IMR-90 (cell line): ENCODE results near the gene LAMA4. TPM values are rescaled to one million over a fixed set of nuclear protein-coding genes. Genes with fewer than 3 reads are reported as not detected.
A peak's percentile ranks its signal among the peaks of the same experiment; 100 is the strongest.

Experiments used
- ATAC-seq: fragments of 200-7000 bp; cut with Tn5 transposase; 2 replicates; pipeline ENCODE4 v1.9.1; 2020; ENCODE audit warnings: low read depth, mild to moderate bottlenecking, moderate library complexity
- BruUV-seq: library from RNA; stranded (reverse); fragments of 400-500 nt; replicated peaks from 2 replicates; lab custom pipeline; 2021; lab: Mats Ljungman, UMichigan
- CTCF ChIA-PET: fragments of 300-600 bp; formaldehyde crosslinking; extraction: SDS; loops from one replicate; lab custom pipeline; 2021; ENCODE audit warnings: antibody characterized with exemption; lab: Yijun Ruan, JAX
- POLR2A ChIA-PET: fragments of 300-600 bp; sonication (Branson Sonifier 250); formaldehyde crosslinking; loops from one replicate; lab custom pipeline; 2022; ENCODE audit warnings: antibody characterized with exemption; ENCODE audit not compliant: unreplicated experiment; lab: Charles Lee
- DNase-seq: peaks from one replicate; pipeline ENCODE4 v3.0.0; 2013
- H2AFZ ChIP-seq: replicated peaks from 2 replicates; pipeline ENCODE3; 2013; ENCODE audit warnings: low read length, mild to moderate bottlenecking; ENCODE audit not compliant: poor library complexity
- H2AK5ac ChIP-seq: 2 replicates; pipeline ENCODE4 v1.6.1; 2013; ENCODE audit warnings: low read depth, low read length, inconsistent platforms
- H2AK9ac ChIP-seq: replicated peaks from 2 replicates; pipeline ENCODE3; 2013; ENCODE audit warnings: mild to moderate bottlenecking, low read depth, low read length, moderate library complexity; ENCODE audit not compliant: poor library complexity
- H2BK120ac ChIP-seq: 2 replicates; pipeline ENCODE4 v1.6.1; 2013; ENCODE audit warnings: low read depth, low read length, inconsistent platforms
- H2BK15ac ChIP-seq: 3 replicates; pipeline ENCODE4 v1.6.1; 2013; ENCODE audit warnings: low read depth, low read length, inconsistent platforms
- H2BK20ac ChIP-seq: 2 replicates; pipeline ENCODE4 v1.6.1; 2013; ENCODE audit warnings: low read depth, mild to moderate bottlenecking, inconsistent platforms, low read length, moderate library complexity
- H2BK5ac ChIP-seq: 2 replicates; pipeline ENCODE4 v1.6.1; 2013; ENCODE audit warnings: mild to moderate bottlenecking, low read depth, low read length, inconsistent platforms; ENCODE audit not compliant: poor library complexity, severe bottlenecking
- H3K14ac ChIP-seq: replicated peaks from 2 replicates; pipeline ENCODE4 v1.6.1; 2013; ENCODE audit warnings: low read depth, low read length, inconsistent platforms
- H3K18ac ChIP-seq: 2 replicates; pipeline ENCODE4 v1.6.1; 2013; ENCODE audit warnings: low read depth, low read length, control low read depth
- H3K23ac ChIP-seq: 2 replicates; pipeline ENCODE4 v1.6.1; 2013; ENCODE audit warnings: low read depth, low read length, inconsistent platforms
- H3K27ac ChIP-seq: 2 replicates; pipeline ENCODE4 v1.5.1; 2013; ENCODE audit warnings: mild to moderate bottlenecking, control low read depth, low read length; ENCODE audit not compliant: insufficient read depth
- H3K27me3 ChIP-seq: 2 replicates; pipeline ENCODE4 v1.6.1; 2013; ENCODE audit warnings: low read length; ENCODE audit not compliant: control insufficient read depth, insufficient read depth
- H3K36me3 ChIP-seq: 2 replicates; pipeline ENCODE4 v1.6.1; 2013; ENCODE audit warnings: low read length, mixed read lengths; ENCODE audit not compliant: control insufficient read depth, insufficient read depth
- H3K4ac ChIP-seq: 2 replicates; pipeline ENCODE4 v1.6.1; 2013; ENCODE audit warnings: low read depth, low read length, inconsistent platforms
- H3K4me1 ChIP-seq: 2 replicates; pipeline ENCODE4 v1.6.1; 2013; ENCODE audit warnings: low read length, mixed read lengths; ENCODE audit not compliant: control insufficient read depth, insufficient read depth
- H3K4me2 ChIP-seq: 2 replicates; pipeline ENCODE4 v1.6.1; 2013; ENCODE audit warnings: low read depth, mild to moderate bottlenecking, control low read depth, low read length, moderate library complexity
- H3K4me3 ChIP-seq: 2 replicates; pipeline ENCODE4 v1.5.1; 2013; ENCODE audit warnings: low read depth, mild to moderate bottlenecking, control low read depth, low read length, moderate library complexity; ENCODE audit not compliant: insufficient read depth
- H3K56ac ChIP-seq: 2 replicates; pipeline ENCODE4 v1.6.1; 2013; ENCODE audit warnings: low read length, inconsistent platforms; ENCODE audit not compliant: insufficient read depth; ENCODE audit errors: extremely low read depth
- H3K79me1 ChIP-seq, 2 experiments: 2 replicates each; pipeline ENCODE4 v1.6.1; 2013; ENCODE audit warnings: low read length in 2 of 2, inconsistent platforms in 1 of 2, low read depth in 1 of 2
- H3K9ac ChIP-seq: 2 replicates; pipeline ENCODE4 v1.6.1; 2013; ENCODE audit warnings: low read depth, low read length, control low read depth
- H3K9me1 ChIP-seq: 2 replicates; pipeline ENCODE4 v1.6.1; 2013; ENCODE audit warnings: low read length, inconsistent platforms; ENCODE audit not compliant: insufficient read depth
- H3K9me3 ChIP-seq: 2 replicates; pipeline ENCODE4 v1.6.1; 2013; ENCODE audit warnings: low read length; ENCODE audit not compliant: control insufficient read depth, insufficient read depth
- H4K20me1 ChIP-seq: 2 replicates; pipeline ENCODE4 v1.6.1; 2013; ENCODE audit warnings: low read length, inconsistent platforms; ENCODE audit not compliant: insufficient read depth
- H4K5ac ChIP-seq: 2 replicates; pipeline ENCODE4 v1.6.1; 2013; ENCODE audit warnings: mild to moderate bottlenecking, low read depth, low read length, control low read depth
- H4K8ac ChIP-seq, 2 experiments: 2 replicates each; pipeline ENCODE4 v1.6.1; 2013; ENCODE audit warnings: low read depth in 2 of 2, low read length in 2 of 2, control low read depth in 1 of 2, inconsistent platforms in 1 of 2
- H4K91ac ChIP-seq: 2 replicates; pipeline ENCODE4 v1.6.1; 2013; ENCODE audit warnings: low read depth, low read length, inconsistent platforms; ENCODE audit not compliant: insufficient read depth
- BHLHE40 ChIP-seq: fragments of 150-350 bp; IDR thresholded peaks from 2 replicates; pipeline ENCODE4 v1.6.1; 2016; ENCODE audit warnings: mild to moderate bottlenecking, low read depth, low read length
- CEBPB ChIP-seq: IDR thresholded peaks from 2 replicates; pipeline ENCODE4 v1.6.1; 2012; ENCODE audit warnings: low read depth, low read length, improper control_type of control experiment
- CHD1 ChIP-seq: IDR thresholded peaks from 2 replicates; pipeline ENCODE4 v1.6.1; 2012; ENCODE audit warnings: low read depth, low read length, improper control_type of control experiment
- FOS ChIP-seq: fragments of 150-350 bp; IDR thresholded peaks from 2 replicates; pipeline ENCODE4 v1.6.1; 2016; ENCODE audit warnings: low read depth, low read length
- MAFK ChIP-seq: IDR thresholded peaks from 2 replicates; pipeline ENCODE4 v1.6.1; 2012; ENCODE audit warnings: low read depth, low read length, improper control_type of control experiment
- MAZ ChIP-seq: IDR thresholded peaks from 2 replicates; pipeline ENCODE4 v1.6.1; 2012; ENCODE audit warnings: low read depth, mild to moderate bottlenecking, low read length, improper control_type of control experiment, moderate library complexity, borderline replicate concordance
- MXI1 ChIP-seq: IDR thresholded peaks from 2 replicates; pipeline ENCODE4 v1.6.1; 2012; ENCODE audit warnings: low read depth, mild to moderate bottlenecking, low read length, moderate library complexity, borderline replicate concordance
- NFE2L2 ChIP-seq: fragments of 150-350 bp; IDR thresholded peaks from 2 replicates; pipeline ENCODE4 v1.6.1; 2016; ENCODE audit warnings: low read depth, mild to moderate bottlenecking, low read length
- POLR2A ChIP-seq: IDR thresholded peaks from 2 replicates; pipeline ENCODE4 v1.6.1; 2012; ENCODE audit warnings: mild to moderate bottlenecking, low read depth, low read length
- RAD21 ChIP-seq: IDR thresholded peaks from 2 replicates; pipeline ENCODE4 v1.6.1; 2012; ENCODE audit warnings: low read length, improper control_type of control experiment
- RCOR1 ChIP-seq: IDR thresholded peaks from 2 replicates; pipeline ENCODE4 v1.6.1; 2012; ENCODE audit warnings: mild to moderate bottlenecking, low read length, improper control_type of control experiment; ENCODE audit not compliant: insufficient replicate concordance
- RFX5 ChIP-seq: IDR thresholded peaks from 2 replicates; pipeline ENCODE4 v1.8.0; 2012; ENCODE audit warnings: low read depth, mild to moderate bottlenecking, low read length, moderate library complexity
- SMC3 ChIP-seq: fragments of 150-350 bp; IDR thresholded peaks from 2 replicates; pipeline ENCODE4 v1.6.1; 2016; ENCODE audit warnings: low read depth, mild to moderate bottlenecking, antibody characterized with exemption, low read length, moderate library complexity
- WGBS, 2 experiments: methylation state at CpG; one replicate each; pipeline versions ENCODE4 v1.1.5 to v1.1.7; 2013; ENCODE audit warnings: missing lambda C conversion rate in 2 of 2; ENCODE audit not compliant: insufficient read length in 1 of 2; ENCODE audit errors: extremely low coverage in 2 of 2; 5-methylcytosine and 5-hydroxymethylcytosine counted together
- dilution Hi-C: fragments of 300-500 bp; cut with HindIII; formaldehyde crosslinking; loops from one replicate; pipeline ENCODE4 v1.14.3; 2018; ENCODE audit warnings: low sequenced_read_pairs; ENCODE audit not compliant: unreplicated experiment
- in situ Hi-C: fragments of 300-500 bp; cut with MboI; formaldehyde crosslinking; loops from 3 replicates; pipeline ENCODE4 v1.14.3; 2019; ENCODE audit warnings: low sequenced_read_pairs, inconsistent platforms, mixed read lengths
- intact Hi-C: fragments of 100-400 bp; cut with micrococcal nuclease; formaldehyde crosslinking; loops from 2 replicates; pipeline ENCODE4 v1.10.0; 2022
- polyA plus RNA-seq, 3 experiments: library from polyadenylated mRNA; depleted of rRNA; stranded (reverse); fragments of >200 nt; gene quantifications; 2 replicates each; pipeline ENCODE4 v1.2.3, GENCODE V29; 2012; ENCODE audit warnings: low replicate concordance in 1 of 3
- total RNA-seq: library from RNA; depleted of rRNA; stranded (reverse); fragments of >200 nt; gene quantifications from 2 replicates; pipeline ENCODE4 v1.2.3, GENCODE V29; 2012
- TF ChIP-seq, protein P1 (sequence below): conservative IDR thresholded peaks from 2 replicates; pipeline ENCODE4 v1.5.1; 2012; ENCODE audit warnings: mild to moderate bottlenecking, low read depth, low read length, improper control_type of control experiment
- TF ChIP-seq, protein P2 (sequence below): fragments of 150-350 bp; IDR thresholded peaks from 2 replicates; pipeline ENCODE4 v1.6.1; 2017; ENCODE audit warnings: mild to moderate bottlenecking, antibody characterized with exemption, low read length, low read depth
- TF ChIP-seq, protein P3 (sequence below): fragments of 150-350 bp; IDR thresholded peaks from 2 replicates; pipeline ENCODE4 v1.6.1; 2016; ENCODE audit warnings: low read depth, mild to moderate bottlenecking, low read length, moderate library complexity, borderline replicate concordance

Gene LAMA4
- total and polyA plus RNA-seq, 2 of the 4 experiments (the other 2 are of a cell fraction): 33.9 to 35.8 TPM

DNA sequence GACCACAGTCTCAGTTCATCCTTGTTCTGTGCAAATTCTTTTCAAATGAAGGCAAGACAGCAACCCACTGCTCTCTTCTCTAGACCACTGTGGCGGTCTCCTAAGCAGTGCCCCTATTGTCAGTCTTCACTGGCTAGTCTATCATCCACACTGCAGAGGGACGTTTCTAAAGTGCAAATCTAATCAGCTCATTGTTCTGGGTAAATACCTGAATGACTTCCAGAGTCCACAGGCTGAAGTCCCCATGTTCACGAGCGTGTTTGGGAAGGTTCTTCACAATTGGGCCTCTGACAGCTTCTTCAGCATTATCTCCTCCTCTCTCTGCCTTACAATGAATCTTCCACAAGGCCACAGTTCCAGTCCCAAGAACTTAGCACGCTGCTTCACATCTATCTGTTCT is 73.2 kb downstream of the LAMA4 start:
- DNase-seq (no peak), ATAC-seq (no peak)
- Histone ChIP-seq H2BK5ac (no peak overlapping the region), H3K4ac (peak overlapping the region; percentile 74), H3K4me3 (no peak overlapping the region), H3K9me1 (peaks cover 9% of the 10 kb centered on the region; the same call in 1 of the 2 replicates), H3K36me3 (peaks cover 24% of the 10 kb centered on the region), H3K27me3 (no peaks in the 10 kb centered on the region), H3K79me1 (no peaks in the 10 kb centered on the region), H3K14ac (peak overlapping the region; percentile 60), H3K4me1 (peaks cover 3% of the 10 kb centered on the region; the same call in 1 of the 2 replicates), H4K8ac (peak overlapping the region in 1 of 2 experiments; percentile 55; a peak in 2 of 4 replicates), H4K5ac (peak overlapping the region; percentile 64; the same call in 1 of the 2 replicates), H2AK9ac (no peak overlapping the region), H2BK120ac (peak overlapping the region; percentile 72), H2BK15ac (peak overlapping the region; percentile 81; the same call in 2 of the 3 replicates), H3K9ac (no peak overlapping the region), H2AK5ac (peak overlapping the region; percentile 62), H3K56ac (no peak overlapping the region), H3K9me3 (no peaks in the 10 kb centered on the region), H3K18ac (peak overlapping the region; percentile 50; the same call in 1 of the 2 replicates), H4K20me1 (no peaks in the 10 kb centered on the region), H3K27ac (no peak overlapping the region), H3K4me2 (no peak overlapping the region), H4K91ac (peak overlapping the region; percentile 31), H2AFZ (no peak overlapping the region), H2BK20ac (peak overlapping the region; percentile 76), H3K23ac (no peak overlapping the region)
- 67% methylated on average over 2 of the region's 5 CpGs; no CpG with 5 or more reads in 1 of the 2 experiments for WGBS, 2 experiments
- intact Hi-C loops (loop anchor here (5.0 kb wide), 1 partner anchor 116 kb away; no protein-coding TSS in a partner anchor), in situ Hi-C loops (loop anchor here (25.0 kb wide), 1 partner anchor 1731 kb away; no protein-coding TSS in a partner anchor), dilution Hi-C loops (no loop called here)
- BruUV-seq: no TSS peak
- TF ChIP-seq, protein P1, sequence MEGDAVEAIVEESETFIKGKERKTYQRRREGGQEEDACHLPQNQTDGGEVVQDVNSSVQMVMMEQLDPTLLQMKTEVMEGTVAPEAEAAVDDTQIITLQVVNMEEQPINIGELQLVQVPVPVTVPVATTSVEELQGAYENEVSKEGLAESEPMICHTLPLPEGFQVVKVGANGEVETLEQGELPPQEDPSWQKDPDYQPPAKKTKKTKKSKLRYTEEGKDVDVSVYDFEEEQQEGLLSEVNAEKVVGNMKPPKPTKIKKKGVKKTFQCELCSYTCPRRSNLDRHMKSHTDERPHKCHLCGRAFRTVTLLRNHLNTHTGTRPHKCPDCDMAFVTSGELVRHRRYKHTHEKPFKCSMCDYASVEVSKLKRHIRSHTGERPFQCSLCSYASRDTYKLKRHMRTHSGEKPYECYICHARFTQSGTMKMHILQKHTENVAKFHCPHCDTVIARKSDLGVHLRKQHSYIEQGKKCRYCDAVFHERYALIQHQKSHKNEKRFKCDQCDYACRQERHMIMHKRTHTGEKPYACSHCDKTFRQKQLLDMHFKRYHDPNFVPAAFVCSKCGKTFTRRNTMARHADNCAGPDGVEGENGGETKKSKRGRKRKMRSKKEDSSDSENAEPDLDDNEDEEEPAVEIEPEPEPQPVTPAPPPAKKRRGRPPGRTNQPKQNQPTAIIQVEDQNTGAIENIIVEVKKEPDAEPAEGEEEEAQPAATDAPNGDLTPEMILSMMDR: no peak
- no peak for TF ChIP-seq RAD21
- no peak for TF ChIP-seq BHLHE40
- TF ChIP-seq RCOR1: no peak
- TF ChIP-seq RFX5: no peak
- TF ChIP-seq, protein P2, sequence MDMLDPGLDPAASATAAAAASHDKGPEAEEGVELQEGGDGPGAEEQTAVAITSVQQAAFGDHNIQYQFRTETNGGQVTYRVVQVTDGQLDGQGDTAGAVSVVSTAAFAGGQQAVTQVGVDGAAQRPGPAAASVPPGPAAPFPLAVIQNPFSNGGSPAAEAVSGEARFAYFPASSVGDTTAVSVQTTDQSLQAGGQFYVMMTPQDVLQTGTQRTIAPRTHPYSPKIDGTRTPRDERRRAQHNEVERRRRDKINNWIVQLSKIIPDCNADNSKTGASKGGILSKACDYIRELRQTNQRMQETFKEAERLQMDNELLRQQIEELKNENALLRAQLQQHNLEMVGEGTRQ: no peak
- TF ChIP-seq MAFK: no peak
- TF ChIP-seq, protein P3, sequence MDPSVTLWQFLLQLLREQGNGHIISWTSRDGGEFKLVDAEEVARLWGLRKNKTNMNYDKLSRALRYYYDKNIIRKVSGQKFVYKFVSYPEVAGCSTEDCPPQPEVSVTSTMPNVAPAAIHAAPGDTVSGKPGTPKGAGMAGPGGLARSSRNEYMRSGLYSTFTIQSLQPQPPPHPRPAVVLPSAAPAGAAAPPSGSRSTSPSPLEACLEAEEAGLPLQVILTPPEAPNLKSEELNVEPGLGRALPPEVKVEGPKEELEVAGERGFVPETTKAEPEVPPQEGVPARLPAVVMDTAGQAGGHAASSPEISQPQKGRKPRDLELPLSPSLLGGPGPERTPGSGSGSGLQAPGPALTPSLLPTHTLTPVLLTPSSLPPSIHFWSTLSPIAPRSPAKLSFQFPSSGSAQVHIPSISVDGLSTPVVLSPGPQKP: no peak
- TF ChIP-seq NFE2L2: no peak
- TF ChIP-seq MAZ: no peak
- TF ChIP-seq CEBPB: no peak
- no peak for TF ChIP-seq SMC3
- no peak for TF ChIP-seq MXI1
- no peak for TF ChIP-seq FOS
- TF ChIP-seq CHD1: no peak
- TF ChIP-seq POLR2A: no peak
- CTCF ChIA-PET: interaction anchor here (1.7 to 2.5 kb wide), 6 partner anchors 75 to 190 kb away, joined by 5 to 16 read pairs (median 9); no protein-coding TSS in a partner anchor
- POLR2A ChIA-PET: no interaction called here
